H1 (cell line): Measurements from ENCODE around the gene SEMA7A.

Experiments used
- KDM1A ChIP-seq: fragments of 200-600, 300-600 bp; sonication (generic); IDR thresholded peaks from 2 replicates; pipeline ENCODE4 v1.7.1; 2016; ENCODE audit warnings: mild to moderate bottlenecking, low read length, borderline replicate concordance
- NANOG ChIP-seq: IDR thresholded peaks from 2 replicates; pipeline ENCODE4 v1.6.1; 2011; ENCODE audit warnings: low read length, low read depth, mild to moderate bottlenecking, inconsistent platforms; ENCODE audit not compliant: insufficient read depth, poor library complexity, severe bottlenecking
- POLR2A ChIP-seq, 2 experiments: IDR thresholded peaks; 1 replicate in 1 of 2; 2 replicates in 1 of 2; pipeline ENCODE4 v1.6.1; 2011; ENCODE audit warnings: low read depth in 2 of 2, low read length in 2 of 2, mild to moderate bottlenecking in 2 of 2; ENCODE audit errors: control extremely low read depth in 1 of 2
- RAD21 ChIP-seq, 2 experiments: IDR thresholded peaks in 1 of 2; conservative IDR thresholded peaks in 1 of 2; 2 replicates each; pipeline ENCODE4 v1.6.1; 2011; ENCODE audit warnings: low read depth in 2 of 2, low read length in 2 of 2, improper control_type of control experiment in 1 of 2, inconsistent platforms in 1 of 2, mild to moderate bottlenecking in 1 of 2, moderate library complexity in 1 of 2
- RXRA ChIP-seq: IDR thresholded peaks from 2 replicates; pipeline ENCODE4 v1.6.1; 2011; ENCODE audit warnings: low read depth, mild to moderate bottlenecking, low read length, moderate library complexity; ENCODE audit not compliant: insufficient read depth
- TAF1 ChIP-seq: IDR thresholded peaks from 2 replicates; pipeline ENCODE4 v1.6.1; 2011; ENCODE audit warnings: mild to moderate bottlenecking, low read depth, low read length
- TEAD4 ChIP-seq: IDR thresholded peaks from 2 replicates; pipeline ENCODE4 v1.6.1; 2012; ENCODE audit warnings: low read depth, low read length, inconsistent platforms, mixed read lengths
- YY1 ChIP-seq: IDR thresholded peaks from 2 replicates; pipeline ENCODE4 v1.6.1; 2011; ENCODE audit warnings: low read depth, mild to moderate bottlenecking, low read length
- TF ChIP-seq, protein P1 (sequence below), 3 experiments: IDR thresholded peaks; 1 replicate in 2 of 3; 2 replicates in 1 of 3; pipeline versions ENCODE4 v1.5.1 to v1.6.1; 2011; ENCODE audit warnings: low read length in 3 of 3, mild to moderate bottlenecking in 3 of 3, inconsistent platforms in 2 of 3, low read depth in 1 of 3, moderate library complexity in 1 of 3; ENCODE audit not compliant: insufficient read depth in 1 of 3; ENCODE audit errors: control extremely low read depth in 1 of 3
- TF ChIP-seq, protein P2 (sequence below): IDR thresholded peaks from 2 replicates; pipeline ENCODE4 v1.6.1; 2012; ENCODE audit warnings: inconsistent platforms

DNA sequence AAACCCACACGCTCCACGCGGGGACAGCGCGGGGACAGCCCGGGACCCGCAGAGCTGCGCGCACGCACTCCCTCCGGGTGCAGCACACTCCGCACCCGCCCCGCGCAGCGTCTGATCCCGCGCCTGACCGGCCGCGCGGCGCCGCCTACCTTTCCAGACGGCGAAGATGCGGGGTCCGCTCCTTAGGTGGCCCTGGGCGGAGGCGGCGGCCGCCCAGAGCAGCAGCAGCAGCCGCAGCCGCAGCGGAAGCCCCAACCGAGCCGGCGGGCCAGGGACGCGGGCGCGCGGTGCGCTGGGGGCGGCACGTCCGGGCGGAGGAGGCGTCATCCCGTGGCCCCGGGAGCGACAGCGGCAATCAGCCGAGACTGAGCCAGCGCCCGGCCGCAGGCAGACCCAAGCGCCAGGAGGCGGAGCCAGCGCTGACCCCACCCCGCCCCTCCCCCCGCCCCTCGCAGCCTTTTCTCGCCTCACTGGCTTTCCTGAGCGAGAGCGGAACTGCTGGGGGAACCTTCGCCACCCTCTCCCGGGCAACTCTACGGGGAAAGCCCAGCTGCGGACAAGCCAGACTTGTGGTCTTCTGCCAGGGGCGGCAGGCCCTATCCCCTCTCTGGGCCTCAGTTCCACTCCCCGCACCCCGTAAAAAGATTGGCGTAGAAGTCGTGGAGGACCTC lies at the start of gene SEMA7A:
- no peak for TF ChIP-seq KDM1A
- peak; percentile 90 for TF ChIP-seq TAF1
- no peak for TF ChIP-seq YY1
- TF ChIP-seq, protein P1, sequence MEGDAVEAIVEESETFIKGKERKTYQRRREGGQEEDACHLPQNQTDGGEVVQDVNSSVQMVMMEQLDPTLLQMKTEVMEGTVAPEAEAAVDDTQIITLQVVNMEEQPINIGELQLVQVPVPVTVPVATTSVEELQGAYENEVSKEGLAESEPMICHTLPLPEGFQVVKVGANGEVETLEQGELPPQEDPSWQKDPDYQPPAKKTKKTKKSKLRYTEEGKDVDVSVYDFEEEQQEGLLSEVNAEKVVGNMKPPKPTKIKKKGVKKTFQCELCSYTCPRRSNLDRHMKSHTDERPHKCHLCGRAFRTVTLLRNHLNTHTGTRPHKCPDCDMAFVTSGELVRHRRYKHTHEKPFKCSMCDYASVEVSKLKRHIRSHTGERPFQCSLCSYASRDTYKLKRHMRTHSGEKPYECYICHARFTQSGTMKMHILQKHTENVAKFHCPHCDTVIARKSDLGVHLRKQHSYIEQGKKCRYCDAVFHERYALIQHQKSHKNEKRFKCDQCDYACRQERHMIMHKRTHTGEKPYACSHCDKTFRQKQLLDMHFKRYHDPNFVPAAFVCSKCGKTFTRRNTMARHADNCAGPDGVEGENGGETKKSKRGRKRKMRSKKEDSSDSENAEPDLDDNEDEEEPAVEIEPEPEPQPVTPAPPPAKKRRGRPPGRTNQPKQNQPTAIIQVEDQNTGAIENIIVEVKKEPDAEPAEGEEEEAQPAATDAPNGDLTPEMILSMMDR (IDR thresholded peaks at IDR 0.05; ENCODE audit: control extremely low read depth in 1 of 3, insufficient read depth in 1 of 3, low read depth in 1 of 3, low read length in 3 of 3) = no peak
- no peak for TF ChIP-seq NANOG
- TF ChIP-seq, protein P2, sequence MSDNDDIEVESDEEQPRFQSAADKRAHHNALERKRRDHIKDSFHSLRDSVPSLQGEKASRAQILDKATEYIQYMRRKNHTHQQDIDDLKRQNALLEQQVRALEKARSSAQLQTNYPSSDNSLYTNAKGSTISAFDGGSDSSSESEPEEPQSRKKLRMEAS = no peak
- TF ChIP-seq RXRA = no peak
- TF ChIP-seq RAD21 (IDR thresholded peaks at IDR 0.05 in 1 of 2, conservative IDR thresholded peaks at IDR 0.05 in 1 of 2; ENCODE audit: low read depth in 2 of 2, low read length in 2 of 2) = no peak
- TF ChIP-seq POLR2A (IDR thresholded peaks at IDR 0.05; ENCODE audit: control extremely low read depth in 1 of 2, low read depth in 2 of 2, low read length in 2 of 2) = peak in 1 of 2 experiments; percentile 72; a peak in 2 of 3 replicates
- TF ChIP-seq TEAD4 = no peak
